ENCODE measurements around the gene CHRNA4. TPM values are rescaled to one million over a fixed set of nuclear protein-coding genes. Genes with fewer than 3 reads are reported as not detected.

Gene CHRNA4
- total RNA-seq, 1 donor from 2014 or later, result not detected

GRCh38 chr20:63387917-63388316 lies 26.8 kb upstream of the CHRNA4 start:
- TF ChIP-seq, protein P1, sequence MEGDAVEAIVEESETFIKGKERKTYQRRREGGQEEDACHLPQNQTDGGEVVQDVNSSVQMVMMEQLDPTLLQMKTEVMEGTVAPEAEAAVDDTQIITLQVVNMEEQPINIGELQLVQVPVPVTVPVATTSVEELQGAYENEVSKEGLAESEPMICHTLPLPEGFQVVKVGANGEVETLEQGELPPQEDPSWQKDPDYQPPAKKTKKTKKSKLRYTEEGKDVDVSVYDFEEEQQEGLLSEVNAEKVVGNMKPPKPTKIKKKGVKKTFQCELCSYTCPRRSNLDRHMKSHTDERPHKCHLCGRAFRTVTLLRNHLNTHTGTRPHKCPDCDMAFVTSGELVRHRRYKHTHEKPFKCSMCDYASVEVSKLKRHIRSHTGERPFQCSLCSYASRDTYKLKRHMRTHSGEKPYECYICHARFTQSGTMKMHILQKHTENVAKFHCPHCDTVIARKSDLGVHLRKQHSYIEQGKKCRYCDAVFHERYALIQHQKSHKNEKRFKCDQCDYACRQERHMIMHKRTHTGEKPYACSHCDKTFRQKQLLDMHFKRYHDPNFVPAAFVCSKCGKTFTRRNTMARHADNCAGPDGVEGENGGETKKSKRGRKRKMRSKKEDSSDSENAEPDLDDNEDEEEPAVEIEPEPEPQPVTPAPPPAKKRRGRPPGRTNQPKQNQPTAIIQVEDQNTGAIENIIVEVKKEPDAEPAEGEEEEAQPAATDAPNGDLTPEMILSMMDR (conservative IDR thresholded peaks at IDR 0.05; ENCODE audit: low read depth, low read length), result no peak
- no peak for DNase-seq (ENCODE audit: low read depth)
- H3K4me3 ChIP-seq (ENCODE audit: low read depth, low read length), result no peak overlapping the region

DNA sequence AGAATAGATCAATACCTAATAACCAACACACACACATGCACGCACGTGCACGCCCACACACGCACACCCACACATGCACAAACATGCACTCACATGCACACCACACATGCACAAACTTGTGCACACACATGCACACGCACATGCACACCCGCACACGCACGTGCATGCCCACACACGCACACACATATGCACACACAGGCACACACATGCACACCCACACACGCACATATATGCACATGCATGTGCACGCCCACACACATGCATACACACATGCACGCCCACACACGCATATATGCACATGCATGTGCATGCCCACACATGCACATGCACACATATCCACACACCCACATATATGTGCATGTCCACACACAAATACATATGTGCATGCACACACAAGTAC lies 26.2 kb upstream of the CHRNA4 start:
- TF ChIP-seq, protein P1 (conservative IDR thresholded peaks at IDR 0.05; ENCODE audit: low read depth, low read length), result no peak
- no peak for DNase-seq (ENCODE audit: low read depth)
- no peak overlapping the region for H3K4me3 ChIP-seq (ENCODE audit: low read depth, low read length)

DNA sequence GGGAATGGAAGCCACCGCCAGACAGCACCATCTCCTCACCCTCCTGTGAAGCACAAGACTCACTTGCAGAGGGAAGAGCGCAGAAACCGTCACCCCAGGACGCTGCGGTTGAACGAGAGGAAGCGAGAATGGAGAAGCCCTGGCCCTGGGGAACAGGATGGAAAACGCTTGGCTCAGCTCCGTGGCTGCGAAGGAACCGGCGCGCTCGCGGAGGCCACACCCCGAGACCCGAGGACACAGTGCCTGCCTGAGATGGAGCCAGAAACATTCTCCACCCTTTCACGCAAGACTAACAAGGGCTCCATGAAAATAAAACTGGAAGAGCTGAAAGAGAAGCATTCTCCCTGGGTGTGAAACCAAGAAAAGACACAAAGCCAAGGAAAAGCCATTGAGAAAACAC lies 25.3 kb upstream of the CHRNA4 start:
- H3K4me3 ChIP-seq (ENCODE audit: low read depth, low read length), result no peak overlapping the region

DNA sequence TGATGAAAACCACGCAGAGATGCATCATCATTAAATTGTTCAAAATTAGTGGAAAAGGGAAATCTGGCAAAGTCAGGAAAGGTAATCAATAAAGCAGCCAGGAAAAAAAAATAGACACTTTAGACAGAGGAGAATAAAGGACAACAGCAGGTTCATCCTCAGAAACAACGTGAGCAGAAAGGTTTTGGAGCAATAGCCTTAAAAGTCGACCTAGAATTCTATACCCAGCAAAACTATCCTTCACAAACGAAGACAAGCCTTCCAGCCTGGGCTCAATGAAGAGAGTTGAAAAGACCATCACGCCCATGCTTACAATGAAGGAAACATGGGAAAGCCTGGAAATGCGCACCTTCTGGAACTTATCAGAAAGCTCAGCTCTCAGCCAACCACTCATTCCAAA lies 24.7 kb upstream of the CHRNA4 start:
- TF ChIP-seq, protein P1 (conservative IDR thresholded peaks at IDR 0.05; ENCODE audit: low read depth, low read length), result no peak
- no peak for DNase-seq (ENCODE audit: low read depth)
- H3K4me3 ChIP-seq (ENCODE audit: low read depth, low read length), result no peak overlapping the region

More for the DNA sequence above, 25.3 kb upstream of the CHRNA4 start:
- TF ChIP-seq, protein P1 (conservative IDR thresholded peaks at IDR 0.05; ENCODE audit: low read depth, low read length), result no peak
- DNase-seq (ENCODE audit: low read depth), result no peak

- H3K4me3 ChIP-seq (ENCODE audit: low read depth, low read length), result no peak overlapping the region
- no peak for DNase-seq (ENCODE audit: low read depth)
- TF ChIP-seq, protein P1 (conservative IDR thresholded peaks at IDR 0.05; ENCODE audit: low read depth, low read length), result no peak
Observed at GRCh38 chr20:63384336-63384735, 23.2 kb upstream of the CHRNA4 start.

- no peak for DNase-seq (ENCODE audit: low read depth)
- no peak overlapping the region for H3K4me3 ChIP-seq (ENCODE audit: low read depth, low read length)
- TF ChIP-seq, protein P1 (conservative IDR thresholded peaks at IDR 0.05; ENCODE audit: low read depth, low read length), result no peak
Observed at GRCh38 chr20:63383556-63383955, 22.4 kb upstream of the CHRNA4 start.

- TF ChIP-seq, protein P1 (conservative IDR thresholded peaks at IDR 0.05; ENCODE audit: low read depth, low read length), result no peak
- no peak overlapping the region for H3K4me3 ChIP-seq (ENCODE audit: low read depth, low read length)
- no peak for DNase-seq (ENCODE audit: low read depth)
Observed at GRCh38 chr20:63382551-63383300, 21.6 kb upstream of the CHRNA4 start.
